T-helper 1 cell (primary cell): ENCODE results near the gene SMIM38.

Experiments
- DNase-seq, 5 donors: peaks; one replicate each; pipeline ENCODE4 v3.0.0-alpha.2; 2012 to 2020
- total RNA-seq, 4 donors: gene quantifications; one replicate each; lab custom pipeline; 2026; lab: John Stamatoyannopoulos, UW

Gene SMIM38
- 0 to 1.4 (median 0.30) reads per million in 4 donors for total RNA-seq

GRCh38 chr11:69155302-69156234, at the start of gene SMIM38:
Gene SMIM38, plus strand, starts transcription at chr11:69155935. Its CDS starts 1,912 bp downstream, at chr11:69157847.
- DNase-seq = no peak

GRCh38 chr11:69106031-69106811, 49.5 kb upstream of the SMIM38 start:
- no peak for DNase-seq

GRCh38 chr11:69107413-69107812, 48.3 kb upstream of the SMIM38 start:
- no peak for DNase-seq

- DNase-seq = no peak
These were observed 47.7 kb upstream of the SMIM38 start for GRCh38 chr11:69108030-69108429.

- DNase-seq = no peak
These were observed 47.2 kb upstream of the SMIM38 start for GRCh38 chr11:69108559-69108958.

- no peak for DNase-seq
These were observed 46.6 kb upstream of the SMIM38 start for GRCh38 chr11:69109101-69109500.

- no peak for DNase-seq
These were observed 45.3 kb upstream of the SMIM38 start for GRCh38 chr11:69110451-69110850.

GRCh38 chr11:69111624-69112542, 43.9 kb upstream of the SMIM38 start:
- no peak for DNase-seq

GRCh38 chr11:69113226-69113625, 42.5 kb upstream of the SMIM38 start:
- DNase-seq = no peak

- no peak for DNase-seq
These were observed 41.9 kb upstream of the SMIM38 start for GRCh38 chr11:69113646-69114340.

- DNase-seq = no peak
These were observed 41.4 kb upstream of the SMIM38 start for GRCh38 chr11:69114362-69114761.

GRCh38 chr11:69114811-69115523, 40.8 kb upstream of the SMIM38 start:
- no peak for DNase-seq

- no peak for DNase-seq
These were observed 39.9 kb upstream of the SMIM38 start for GRCh38 chr11:69115586-69116560.

GRCh38 chr11:69116671-69117070, 39.1 kb upstream of the SMIM38 start:
- DNase-seq = no peak

GRCh38 chr11:69119190-69119589, 36.5 kb upstream of the SMIM38 start:
- DNase-seq = no peak

- DNase-seq = no peak
These were observed 35.4 kb upstream of the SMIM38 start for GRCh38 chr11:69120096-69120875.

GRCh38 chr11:69121021-69121420, 34.7 kb upstream of the SMIM38 start:
- no peak for DNase-seq

- no peak for DNase-seq
These were observed 34.0 kb upstream of the SMIM38 start for GRCh38 chr11:69121621-69122325.

GRCh38 chr11:69122326-69122629, 33.5 kb upstream of the SMIM38 start:
- DNase-seq = no peak
